Neural cell (in vitro differentiated cells): Measurements from ENCODE around the gene SERPINA1.

Source experiments
- CTCF ChIP-seq: fragments of 450-650 bp; IDR thresholded peaks from 2 replicates; pipeline ENCODE4 v1.5.1; 2014; ENCODE audit warnings: antibody characterized with exemption, mild to moderate bottlenecking, moderate library complexity; ENCODE audit not compliant: poor library complexity, severe bottlenecking
- EP300 ChIP-seq: fragments of 450-650 bp; conservative IDR thresholded peaks from 2 replicates; pipeline ENCODE4 v1.6.1; 2014; ENCODE audit warnings: antibody characterized with exemption, mild to moderate bottlenecking, moderate library complexity; ENCODE audit not compliant: poor library complexity, severe bottlenecking
- EZH2 ChIP-seq: fragments of 200-600, 300-800 bp; shearing (Covaris generic), sonication (generic); IDR thresholded peaks from 2 replicates; pipeline ENCODE4 v1.6.1; 2014; ENCODE audit warnings: antibody characterized with exemption, low read length, borderline replicate concordance, mild to moderate bottlenecking; ENCODE audit not compliant: insufficient read depth, poor library complexity, severe bottlenecking
- MXI1 ChIP-seq: fragments of 450-650 bp; conservative IDR thresholded peaks from 2 replicates; pipeline ENCODE4 v1.6.1; 2014; ENCODE audit warnings: antibody characterized with exemption, mild to moderate bottlenecking; ENCODE audit not compliant: poor library complexity, severe bottlenecking
- POLR2AphosphoS5 ChIP-seq: IDR thresholded peaks from 2 replicates; pipeline ENCODE4 v1.6.1; 2012
- RAD21 ChIP-seq: fragments of 450-650 bp; conservative IDR thresholded peaks from 2 replicates; pipeline ENCODE4 v1.6.1; 2014; ENCODE audit warnings: antibody characterized with exemption, mild to moderate bottlenecking, moderate library complexity
- REST ChIP-seq: IDR thresholded peaks from 2 replicates; pipeline ENCODE4 v1.6.1; 2012; ENCODE audit warnings: borderline replicate concordance
- SMC3 ChIP-seq: fragments of 450-650 bp; conservative IDR thresholded peaks from 2 replicates; pipeline ENCODE4 v1.6.1; 2014; ENCODE audit warnings: antibody characterized with exemption, mild to moderate bottlenecking, moderate library complexity; ENCODE audit not compliant: poor library complexity
- TAF1 ChIP-seq: IDR thresholded peaks from 2 replicates; pipeline ENCODE4 v1.6.1; 2012; ENCODE audit warnings: low read depth

- TF ChIP-seq CTCF: no peak
- TF ChIP-seq EZH2: no peak
- no peak for TF ChIP-seq REST
- no peak for TF ChIP-seq RAD21
- no peak for TF ChIP-seq SMC3
- no peak for TF ChIP-seq EP300
- TF ChIP-seq POLR2AphosphoS5: no peak
- no peak for TF ChIP-seq TAF1
- TF ChIP-seq MXI1: no peak
These were observed 7.6 kb upstream of the SERPINA1 start for GRCh38 chr14:94395888-94396574.
